ENCODE measurements around the gene KANK2.
A peak's percentile ranks its signal among the peaks of the same experiment; 100 is the strongest.

Gene KANK2

DNA sequence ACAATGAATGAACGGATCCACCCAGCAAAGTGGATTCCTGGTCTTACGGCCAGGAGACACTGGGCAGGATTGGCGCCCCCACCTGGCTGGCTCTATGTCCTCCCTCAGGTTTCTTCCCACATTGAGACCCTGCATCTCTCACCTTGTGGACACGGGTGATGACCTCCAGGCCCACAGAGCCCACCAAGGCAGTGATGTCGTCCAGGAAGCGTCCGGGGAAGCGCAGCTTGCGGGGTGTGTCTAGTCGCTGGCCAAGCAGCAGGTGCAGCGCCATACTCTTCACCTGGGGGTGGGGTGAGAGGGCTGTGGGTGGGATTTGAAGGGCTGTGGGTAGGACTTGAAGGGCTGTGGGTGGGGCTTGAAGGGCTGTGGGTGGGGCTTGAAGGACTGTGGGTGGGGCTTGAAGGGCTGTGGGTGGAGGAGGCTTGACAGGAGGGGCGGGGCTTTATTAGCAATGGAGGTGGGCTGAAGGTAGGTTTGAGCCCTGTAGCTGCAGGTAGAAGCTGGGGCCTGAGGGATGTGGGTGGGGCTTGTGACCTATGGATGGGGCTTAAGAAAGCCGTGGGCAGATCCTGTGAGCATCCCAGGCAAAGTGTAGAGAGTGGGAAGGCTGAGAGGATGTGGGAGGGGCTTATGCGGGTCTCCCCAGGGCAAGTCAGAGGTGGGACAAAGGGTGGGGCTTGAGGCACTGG is 30.0 kb upstream of the KANK2 start:
- no peak for FAIRE-seq
- DNase-seq (ENCODE audit: extremely low spot score, insufficient read length, low read depth) = no peak

DNA sequence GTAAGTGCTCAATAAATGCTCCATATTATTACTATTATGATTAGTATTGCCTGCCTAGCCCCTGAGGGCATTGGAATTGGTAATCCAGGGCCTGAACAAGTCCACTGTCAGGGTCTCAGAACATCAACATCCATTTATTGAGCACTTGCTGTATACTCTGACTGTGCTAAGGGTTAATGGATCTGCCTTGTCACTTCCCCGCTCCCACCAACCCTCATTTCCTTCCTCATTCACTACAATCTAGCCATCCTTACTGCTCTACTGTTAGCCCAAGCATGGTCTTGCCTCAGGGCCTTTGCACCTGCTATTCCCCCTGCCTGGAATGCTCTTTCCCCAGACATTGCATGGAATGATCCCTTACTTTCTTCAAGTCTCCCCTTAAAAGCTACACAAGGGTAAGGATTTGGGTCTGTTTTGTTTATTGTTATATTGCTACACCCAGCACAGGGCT is 29.4 kb upstream of the KANK2 start:
- DNase-seq (ENCODE audit: extremely low spot score, insufficient read length, low read depth) (no peak), FAIRE-seq (no peak)

DNA sequence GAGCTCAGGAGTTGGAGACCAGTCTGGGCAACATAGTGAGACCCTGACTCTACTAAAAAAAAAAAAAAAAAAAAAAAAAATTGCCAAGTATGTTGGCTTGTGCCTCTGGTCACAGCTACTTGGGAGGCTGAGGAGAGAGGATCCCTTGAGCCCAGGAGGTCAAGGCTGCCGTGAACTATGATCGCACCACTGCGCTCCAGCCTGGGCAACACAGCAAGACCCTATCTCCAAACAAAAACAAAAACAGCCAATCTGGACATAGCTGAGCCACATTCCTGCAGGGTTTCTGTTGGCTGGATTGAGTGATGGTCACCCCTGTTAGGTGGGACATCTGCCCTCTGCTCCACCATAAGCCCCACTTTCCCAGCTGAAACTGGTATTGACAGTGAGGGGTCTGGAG is 28.5 kb upstream of the KANK2 start:
- no peak for FAIRE-seq
- DNase-seq (ENCODE audit: extremely low spot score, insufficient read length, low read depth) = no peak

GRCh38 chr19:11225172-11225571 is 27.8 kb upstream of the KANK2 start:
- DNase-seq (ENCODE audit: extremely low spot score, insufficient read length, low read depth) = no peak
- no peak for FAIRE-seq

GRCh38 chr19:11224429-11224828 is 27.1 kb upstream of the KANK2 start:
- DNase-seq (ENCODE audit: extremely low spot score, insufficient read length, low read depth) = no peak
- FAIRE-seq = no peak

DNA sequence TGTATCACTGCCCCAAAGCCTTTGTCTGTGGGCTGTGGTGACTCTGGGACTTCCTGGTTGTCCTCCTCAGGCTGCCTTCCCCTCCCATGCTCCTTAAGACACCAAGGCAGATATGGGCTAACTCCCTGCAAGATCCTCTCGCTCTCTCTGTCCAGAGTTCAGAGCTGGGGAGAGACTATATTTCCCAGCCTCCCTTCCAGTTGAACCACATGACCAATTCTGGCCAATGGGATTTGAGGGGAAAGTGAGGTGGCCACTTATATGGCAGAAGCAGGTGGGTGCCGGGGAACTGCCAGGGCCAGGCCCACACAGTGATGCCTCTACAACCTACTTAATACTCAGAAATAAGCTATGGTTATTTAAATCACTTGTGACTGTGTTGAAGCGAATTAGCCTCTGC is 25.9 kb upstream of the KANK2 start:
- DNase-seq (ENCODE audit: extremely low spot score, insufficient read length, low read depth) = no peak

DNA sequence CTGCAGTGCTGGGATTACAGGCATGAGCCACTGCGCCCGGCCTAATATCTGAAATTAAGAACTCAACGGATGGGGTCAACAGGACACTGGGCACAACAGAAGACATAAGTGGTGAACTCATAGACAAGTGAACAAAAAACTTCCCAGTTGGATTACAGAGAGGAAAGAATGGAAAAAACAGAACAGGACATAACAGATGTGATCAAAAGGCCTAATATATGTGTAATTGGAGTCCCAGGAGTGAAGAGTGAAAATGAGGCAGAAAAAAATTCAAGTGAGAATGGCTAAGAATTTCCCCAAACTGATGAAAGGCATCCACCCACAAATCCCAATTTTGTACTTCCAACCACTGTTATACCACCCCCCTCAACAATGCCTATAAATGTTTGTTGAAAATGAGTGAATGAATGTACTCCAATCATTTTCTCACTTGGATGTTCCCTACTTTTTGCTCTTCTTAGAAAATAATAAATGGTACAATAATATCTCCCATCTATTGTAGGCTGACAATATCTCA is 23.8 kb upstream of the KANK2 start:
- FAIRE-seq = no peak
- no peak for DNase-seq (ENCODE audit: extremely low spot score, insufficient read length, low read depth)

More for the DNA sequence above, 25.9 kb upstream of the KANK2 start:
- no peak for FAIRE-seq

DNA sequence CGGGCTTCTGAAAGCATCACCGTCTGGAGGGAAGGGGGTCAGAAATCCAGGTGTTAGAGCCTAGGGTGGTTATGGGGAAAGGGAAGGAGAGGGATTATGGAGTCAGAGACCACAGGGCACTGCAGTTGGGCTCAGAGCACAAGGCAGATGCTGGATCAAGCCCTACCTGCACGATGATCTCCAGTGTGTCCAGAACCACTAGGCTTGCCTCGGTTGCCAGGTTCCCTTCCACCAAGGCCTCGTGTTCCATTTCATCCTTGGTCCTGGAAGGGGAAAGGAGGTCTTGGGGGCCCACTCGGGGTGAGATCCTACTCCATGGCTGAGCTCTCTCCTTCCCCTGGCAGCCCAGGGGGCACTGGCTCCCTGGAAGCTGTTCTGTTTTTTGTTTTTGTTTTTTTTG is 17.0 kb upstream of the KANK2 start:
- no peak for FAIRE-seq

GRCh38 chr19:11210656-11210928 is 13.2 kb upstream of the KANK2 start:
- no peak for FAIRE-seq
- DNase-seq (ENCODE audit: extremely low spot score, insufficient read length, low read depth) = no peak

More for the DNA sequence above, 17.0 kb upstream of the KANK2 start:
- no peak for DNase-seq (ENCODE audit: extremely low spot score, insufficient read length, low read depth)

DNA sequence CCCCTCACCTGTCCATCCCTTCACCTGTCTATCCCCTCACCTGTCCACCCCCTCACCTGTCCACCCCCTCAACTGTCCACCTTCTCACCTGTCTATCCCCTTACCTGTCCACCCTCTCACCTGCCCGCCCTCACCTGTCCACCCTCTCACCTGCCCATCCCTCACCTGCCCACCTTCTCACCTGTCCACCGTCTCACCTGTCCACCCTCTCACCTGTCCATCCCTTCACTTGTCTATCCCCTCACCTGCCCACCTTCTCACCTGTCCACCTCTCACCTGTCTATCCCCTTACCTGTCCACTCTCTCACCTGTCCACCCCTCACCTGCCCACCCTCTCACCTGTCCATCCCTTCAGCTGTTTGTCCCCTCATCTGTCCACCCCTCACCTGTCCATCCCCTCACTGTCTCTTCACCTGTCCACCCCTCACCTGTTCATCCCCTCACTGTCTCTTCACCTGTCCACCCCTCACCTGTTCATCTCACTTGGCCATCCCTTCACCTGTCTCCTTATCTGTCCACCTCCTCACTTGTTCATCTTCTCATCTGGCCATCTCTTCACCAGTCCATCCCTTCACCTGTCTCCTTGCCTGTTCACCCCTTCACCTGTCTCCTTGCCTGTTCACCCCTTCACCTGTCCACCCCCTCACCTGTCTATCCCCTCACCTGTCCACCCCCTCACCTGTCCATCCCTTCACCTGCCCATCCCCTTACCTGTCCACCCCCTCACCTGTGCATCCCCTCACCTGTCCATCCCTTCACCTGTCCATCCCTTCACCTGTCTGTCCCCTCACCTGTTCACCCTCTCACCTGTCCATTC is 12.7 kb upstream of the KANK2 start:
- FAIRE-seq = no peak
- no peak for DNase-seq (ENCODE audit: extremely low spot score, insufficient read length, low read depth)

GRCh38 chr19:11208561-11209471 is 11.5 kb upstream of the KANK2 start:
- FAIRE-seq = no peak
- no peak for DNase-seq (ENCODE audit: extremely low spot score, insufficient read length, low read depth)

DNA sequence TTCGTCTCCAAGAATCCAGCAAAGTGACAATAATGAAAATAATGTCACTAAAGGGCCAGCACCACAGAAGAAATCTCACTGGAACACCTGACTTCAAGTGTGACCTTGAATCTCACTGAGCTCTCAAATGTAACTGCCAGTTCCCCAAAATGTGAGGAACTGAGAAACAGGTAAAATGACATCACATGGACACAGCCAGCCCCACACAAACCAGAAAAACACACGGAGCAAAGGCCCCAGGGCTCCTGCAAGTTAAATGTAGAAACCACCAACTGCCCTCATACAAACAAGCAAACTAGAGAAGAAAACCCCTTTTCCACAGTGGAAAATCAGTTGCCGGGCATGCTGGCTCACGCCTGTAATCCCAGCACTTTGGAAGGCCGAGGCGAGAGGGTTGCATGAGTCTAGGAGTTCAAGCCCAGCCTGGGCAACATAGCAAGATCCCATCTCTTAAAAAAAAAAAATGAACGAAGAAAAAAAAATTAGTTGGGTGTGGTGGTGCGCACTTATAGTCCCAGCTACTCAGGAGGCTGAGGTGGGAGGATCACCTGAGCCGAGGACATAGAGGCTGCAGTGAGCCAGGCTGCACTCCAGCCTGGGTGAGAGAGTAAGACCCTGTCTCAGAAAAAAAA is 8.7 kb upstream of the KANK2 start:
- FAIRE-seq = peak; percentile 81
- no peak for DNase-seq (ENCODE audit: extremely low spot score, insufficient read length, low read depth)

- FAIRE-seq (no peak), DNase-seq (ENCODE audit: extremely low spot score, insufficient read length, low read depth) (no peak)
These were observed 7.6 kb upstream of the KANK2 start for GRCh38 chr19:11204943-11205349.

- no peak for FAIRE-seq
- no peak for DNase-seq (ENCODE audit: extremely low spot score, insufficient read length, low read depth)
These were observed 6.8 kb upstream of the KANK2 start for GRCh38 chr19:11204076-11204602.

- FAIRE-seq (peak; percentile 47), DNase-seq (ENCODE audit: extremely low spot score, insufficient read length, low read depth) (no peak)
These were observed 6.1 kb upstream of the KANK2 start for GRCh38 chr19:11203194-11204075.

- no peak for DNase-seq (ENCODE audit: extremely low spot score, insufficient read length, low read depth)
- no peak for FAIRE-seq
These were observed 5.3 kb upstream of the KANK2 start for GRCh38 chr19:11202488-11203193.

DNA sequence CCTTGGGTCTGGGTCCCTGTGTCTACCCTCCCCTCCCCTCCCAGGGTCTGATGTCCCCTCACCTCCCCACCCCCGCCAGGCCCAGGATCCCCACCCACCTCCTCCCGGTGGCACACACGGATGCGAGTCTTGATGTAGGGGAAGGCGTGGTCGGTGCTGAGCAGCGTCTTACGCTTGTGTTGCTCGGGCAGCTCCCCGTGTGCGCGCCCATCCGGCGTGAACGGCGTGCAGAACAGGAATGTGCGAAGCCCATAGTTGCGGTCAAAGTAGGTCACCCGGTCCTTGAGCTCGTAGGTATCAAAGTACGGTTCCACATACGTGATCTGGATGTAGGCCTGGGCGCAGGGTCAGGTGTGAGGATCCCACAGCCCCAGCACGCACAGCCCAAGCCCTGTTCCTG is 4.4 kb upstream of the KANK2 start:
- no peak for FAIRE-seq
- no peak for DNase-seq (ENCODE audit: extremely low spot score, insufficient read length, low read depth)

GRCh38 chr19:11200931-11201330 is 3.6 kb upstream of the KANK2 start:
- FAIRE-seq = no peak
- no peak for DNase-seq (ENCODE audit: extremely low spot score, insufficient read length, low read depth)
